Epithelial cell of proximal tubule (primary cell): Measurements from ENCODE around the gene TMEM181. TPM values are rescaled to one million over a fixed set of nuclear protein-coding genes. Genes with fewer than 3 reads are reported as not detected.

ENCODE experiments used
- DNase-seq: peaks from one replicate; pipeline ENCODE4 v3.0.0-alpha.2; 2011; ENCODE audit warnings: low read depth
- H3K4me3 ChIP-seq: 2 replicates; pipeline ENCODE4 v1.5.1; 2011; ENCODE audit warnings: low read depth, mild to moderate bottlenecking, low read length
- total RNA-seq: library from RNA; depleted of rRNA; stranded (reverse); fragments of >200 nt; gene quantifications from 2 replicates; pipeline ENCODE4 v1.2.3, GENCODE V29; 2015
- TF ChIP-seq, protein P1 (sequence below): conservative IDR thresholded peaks from 2 replicates; pipeline ENCODE4 v1.5.1; 2012; ENCODE audit warnings: low read depth, mild to moderate bottlenecking, low read length

TMEM181 gene
- total RNA-seq, 1 donor from 2014 or later: 16.5 TPM

DNA sequence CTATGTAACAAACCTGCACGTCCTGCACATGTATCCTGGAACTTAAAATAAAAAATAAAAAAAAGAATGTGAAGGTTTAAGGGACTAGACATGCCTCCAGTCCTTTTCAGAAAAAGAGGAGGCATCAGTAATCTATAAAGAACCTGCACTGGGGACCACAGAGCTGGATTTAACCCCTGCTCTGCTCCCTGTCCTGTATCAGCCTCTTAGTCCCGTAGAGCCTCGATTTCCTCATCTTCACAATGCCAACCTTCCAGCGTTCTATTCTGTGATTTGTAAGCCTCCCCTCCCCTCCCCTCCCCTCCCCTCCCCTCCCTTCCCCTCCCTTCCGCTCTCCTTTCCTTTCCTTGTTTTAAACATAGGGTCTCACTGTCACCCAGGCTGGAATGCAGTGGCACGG, 31.1 kb upstream of the TMEM181 start:
- no peak for DNase-seq
- no peak overlapping the region for H3K4me3 ChIP-seq
- TF ChIP-seq, protein P1, sequence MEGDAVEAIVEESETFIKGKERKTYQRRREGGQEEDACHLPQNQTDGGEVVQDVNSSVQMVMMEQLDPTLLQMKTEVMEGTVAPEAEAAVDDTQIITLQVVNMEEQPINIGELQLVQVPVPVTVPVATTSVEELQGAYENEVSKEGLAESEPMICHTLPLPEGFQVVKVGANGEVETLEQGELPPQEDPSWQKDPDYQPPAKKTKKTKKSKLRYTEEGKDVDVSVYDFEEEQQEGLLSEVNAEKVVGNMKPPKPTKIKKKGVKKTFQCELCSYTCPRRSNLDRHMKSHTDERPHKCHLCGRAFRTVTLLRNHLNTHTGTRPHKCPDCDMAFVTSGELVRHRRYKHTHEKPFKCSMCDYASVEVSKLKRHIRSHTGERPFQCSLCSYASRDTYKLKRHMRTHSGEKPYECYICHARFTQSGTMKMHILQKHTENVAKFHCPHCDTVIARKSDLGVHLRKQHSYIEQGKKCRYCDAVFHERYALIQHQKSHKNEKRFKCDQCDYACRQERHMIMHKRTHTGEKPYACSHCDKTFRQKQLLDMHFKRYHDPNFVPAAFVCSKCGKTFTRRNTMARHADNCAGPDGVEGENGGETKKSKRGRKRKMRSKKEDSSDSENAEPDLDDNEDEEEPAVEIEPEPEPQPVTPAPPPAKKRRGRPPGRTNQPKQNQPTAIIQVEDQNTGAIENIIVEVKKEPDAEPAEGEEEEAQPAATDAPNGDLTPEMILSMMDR: no peak

GRCh38 chr6:158529629-158530028, 30.3 kb upstream of the TMEM181 start:
- no peak for DNase-seq
- TF ChIP-seq, protein P1: no peak
- no peak overlapping the region for H3K4me3 ChIP-seq

DNA sequence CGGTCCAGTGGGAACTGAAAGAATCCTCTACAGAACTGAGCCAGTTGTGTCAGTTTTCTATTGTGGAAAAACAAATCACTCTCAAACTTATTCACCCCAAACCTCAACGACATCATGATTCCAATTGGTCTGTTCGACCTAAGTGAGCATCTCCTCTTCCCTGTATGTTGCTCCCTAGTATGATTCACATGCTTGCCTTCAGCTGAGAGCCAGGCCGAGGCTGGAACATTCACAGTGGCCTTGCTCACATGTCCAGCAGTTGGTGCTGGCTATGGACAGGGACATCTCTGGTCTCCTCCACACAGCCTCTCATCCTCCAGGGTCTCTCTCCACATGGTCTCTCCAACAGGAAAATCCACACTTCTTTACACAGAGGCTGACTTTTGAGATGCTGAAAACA, 28.3 kb upstream of the TMEM181 start:
- no peak for DNase-seq
- TF ChIP-seq, protein P1: no peak
- no peak overlapping the region for H3K4me3 ChIP-seq

DNA sequence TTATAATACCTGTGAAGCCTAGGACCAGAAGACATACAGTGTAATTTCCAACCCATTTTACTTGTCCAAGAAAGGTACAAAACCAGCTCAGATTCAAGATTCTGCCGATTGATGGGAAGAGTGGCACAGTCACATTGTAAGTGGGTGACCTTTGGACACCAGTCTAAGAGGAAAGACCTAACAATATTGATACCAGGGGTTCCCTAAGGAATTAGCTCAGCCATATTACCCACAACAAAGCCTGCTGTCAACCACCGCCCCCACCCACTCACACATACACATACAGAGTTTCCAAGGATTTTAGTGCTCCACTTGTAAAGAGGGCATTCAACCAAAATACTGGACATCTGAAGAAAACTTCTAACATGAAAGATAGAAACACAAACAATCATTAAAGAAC, 27.9 kb upstream of the TMEM181 start:
- H3K4me3 ChIP-seq: no peak overlapping the region
- TF ChIP-seq, protein P1: no peak

DNA sequence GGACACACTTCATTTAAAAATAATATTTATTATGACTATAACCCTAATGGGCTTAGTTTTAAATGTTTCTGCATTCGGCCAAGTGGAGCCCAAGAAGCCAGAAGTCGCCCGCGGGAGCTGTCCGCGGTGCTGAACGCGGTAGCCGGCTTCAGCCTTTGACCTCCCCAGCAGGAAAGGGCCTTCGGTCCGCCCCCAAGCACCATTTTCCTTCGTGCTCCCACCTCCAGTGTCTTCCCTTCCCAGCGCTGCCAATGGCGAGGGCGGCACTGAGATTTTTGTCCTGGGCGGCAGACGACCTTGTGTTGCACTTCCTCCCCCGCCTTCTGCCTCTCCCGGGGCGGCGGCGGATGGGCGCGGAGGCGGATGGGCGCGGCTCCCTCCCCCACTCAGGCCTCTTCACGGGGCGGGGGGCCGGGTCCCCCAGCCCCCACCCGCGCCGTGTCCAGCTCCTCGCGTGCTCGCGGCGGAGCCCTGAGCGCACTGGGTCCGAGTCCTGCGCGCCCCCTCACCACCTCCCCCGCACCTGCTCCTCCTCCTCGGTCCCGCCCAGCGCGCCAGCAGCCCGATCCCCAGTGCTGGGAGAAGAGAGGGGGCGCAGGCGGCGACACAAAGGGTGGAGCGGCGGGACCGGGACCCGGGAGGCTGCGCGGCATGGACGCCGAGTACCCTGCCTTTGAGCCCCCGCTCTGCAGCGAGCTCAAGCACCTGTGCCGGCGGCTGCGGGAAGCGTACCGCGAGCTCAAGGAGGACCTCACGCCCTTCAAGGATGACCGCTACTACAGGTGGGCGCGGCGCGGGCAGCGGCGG, 23.6 kb upstream of the TMEM181 start:
- TF ChIP-seq, protein P1: no peak
- DNase-seq: no peak
- peak overlapping the region; percentile 76 for H3K4me3 ChIP-seq

More for the DNA sequence above, 27.9 kb upstream of the TMEM181 start:
- no peak for DNase-seq

DNA sequence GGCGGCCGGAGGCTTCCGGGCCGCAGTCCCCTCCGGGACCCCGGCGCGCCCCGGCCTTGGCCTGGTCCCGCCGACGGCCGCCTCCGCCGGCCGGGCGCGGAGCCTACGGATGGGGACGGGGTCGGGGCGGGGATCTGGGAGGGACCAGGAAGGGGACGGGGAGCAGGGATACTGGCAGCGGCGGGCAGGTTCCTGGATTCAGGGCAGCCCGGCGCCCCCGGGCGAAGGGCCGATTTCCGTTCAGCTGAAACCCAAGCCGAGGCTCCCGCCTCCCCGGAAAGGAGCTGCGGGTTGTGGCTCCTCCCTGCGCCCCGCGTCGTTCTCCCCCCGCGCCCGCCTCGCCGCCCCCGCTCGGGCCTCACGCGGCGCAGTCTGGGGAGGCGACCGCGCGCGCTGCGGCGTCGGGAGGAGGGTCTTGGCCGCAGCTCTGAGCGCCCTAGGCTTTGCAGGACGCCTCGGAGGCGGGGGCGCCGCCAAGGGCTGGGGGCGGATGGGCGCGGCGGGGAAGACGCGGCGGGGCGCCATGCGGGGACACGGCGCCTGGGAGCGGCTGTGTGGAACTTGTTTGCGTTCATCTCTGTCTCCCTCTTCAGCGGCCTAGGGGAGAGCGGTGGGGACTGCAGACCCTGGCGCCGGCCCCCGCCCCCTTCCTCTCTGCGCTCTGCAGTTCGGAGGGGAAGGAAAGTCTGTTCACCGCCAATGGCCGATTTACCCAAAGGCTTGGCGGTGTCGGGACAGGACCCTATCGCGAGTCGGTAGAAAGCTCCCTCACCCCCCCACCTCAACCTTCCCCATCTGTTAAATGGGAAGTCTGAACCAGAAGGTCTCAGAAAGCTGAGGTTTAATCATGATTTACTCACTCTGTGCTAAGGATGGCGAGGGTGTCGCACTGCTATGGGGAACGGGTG, 22.7 kb upstream of the TMEM181 start:
- TF ChIP-seq, protein P1: no peak
- peak overlapping the region; percentile 76 for H3K4me3 ChIP-seq
- DNase-seq: no peak
